GM12878 (cell line): ENCODE data around the gene NCKAP5.

Experiments
- CHD2 ChIP-seq: IDR thresholded peaks from 2 replicates; pipeline ENCODE4 v1.6.1; 2011; ENCODE audit warnings: low read depth, low read length, improper control_type of control experiment, borderline replicate concordance
- EED ChIP-seq: sonication (generic); IDR thresholded peaks from 2 replicates; pipeline ENCODE4 v1.6.1; 2016; ENCODE audit warnings: antibody characterized with exemption, low read depth
- EGR1 ChIP-seq, 2 experiments: IDR thresholded peaks; 1 replicate in 1 of 2; 2 replicates in 1 of 2; pipeline ENCODE4 v1.6.1; 2011 to 2012; ENCODE audit warnings: low read depth in 2 of 2, low read length in 2 of 2, borderline replicate concordance in 1 of 2, mild to moderate bottlenecking in 1 of 2, moderate library complexity in 1 of 2
- EP300 ChIP-seq, 2 experiments: fragments of 150-350 bp in 1 of 2; IDR thresholded peaks; 2 replicates each; pipeline ENCODE4 v1.6.1; 2011 to 2012; ENCODE audit warnings: low read depth in 2 of 2, low read length in 2 of 2, borderline replicate concordance in 1 of 2, improper control_type of control experiment in 1 of 2, inconsistent platforms in 1 of 2; ENCODE audit not compliant: control insufficient read depth in 1 of 2
- ETV6 ChIP-seq, 2 experiments: fragments of 450-650 bp in 1 of 2; IDR thresholded peaks in 1 of 2; conservative IDR thresholded peaks in 1 of 2; 2 replicates each; pipeline ENCODE4 v1.6.1; 2014; ENCODE audit warnings: antibody characterized with exemption in 1 of 2, borderline replicate concordance in 1 of 2, low read depth in 1 of 2, mild to moderate bottlenecking in 1 of 2, moderate library complexity in 1 of 2
- RFX5 ChIP-seq: IDR thresholded peaks from 2 replicates; pipeline ENCODE4 v1.6.1; 2011; ENCODE audit warnings: low read depth, low read length, improper control_type of control experiment
- SIN3A ChIP-seq: IDR thresholded peaks from 2 replicates; pipeline ENCODE4 v1.6.1; 2012; ENCODE audit warnings: low read depth, low read length, improper control_type of control experiment
- SUPT20H ChIP-seq: IDR thresholded peaks from 2 replicates; pipeline ENCODE4 v1.6.1; 2011; ENCODE audit warnings: low read depth, mild to moderate bottlenecking, low read length, moderate library complexity, borderline replicate concordance; ENCODE audit not compliant: control insufficient read depth

DNA sequence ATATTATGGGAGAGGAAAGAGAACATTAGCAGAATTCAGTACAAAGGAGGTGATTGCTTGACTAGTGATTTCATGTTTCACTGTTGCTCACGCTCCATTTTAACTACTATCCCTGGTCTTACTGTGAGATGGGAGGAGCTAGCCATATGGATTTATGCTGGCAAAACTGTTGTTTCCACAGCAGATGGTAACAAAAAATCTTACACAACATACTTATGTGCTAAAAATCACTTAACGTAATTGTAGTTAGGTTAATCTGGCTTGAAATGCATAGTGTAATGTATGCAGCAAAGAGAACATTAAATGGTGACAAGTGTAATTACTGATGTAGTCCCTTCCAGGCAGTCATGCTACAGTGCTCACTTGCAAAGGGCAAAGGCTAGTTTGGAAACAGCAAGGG lies 742.7 kb downstream of the NCKAP5 start:
- TF ChIP-seq SIN3A = no peak
- TF ChIP-seq ETV6 (conservative IDR thresholded peaks at IDR 0.05 in 1 of 2, IDR thresholded peaks at IDR 0.05 in 1 of 2; ENCODE audit: borderline replicate concordance in 1 of 2, low read depth in 1 of 2) = no peak
- TF ChIP-seq CHD2 = no peak
- no peak for TF ChIP-seq SUPT20H
- no peak for TF ChIP-seq EED
- no peak for TF ChIP-seq EGR1 (IDR thresholded peaks at IDR 0.05; ENCODE audit: borderline replicate concordance in 1 of 2, low read depth in 2 of 2, low read length in 2 of 2)
- no peak for TF ChIP-seq RFX5
- TF ChIP-seq EP300 (IDR thresholded peaks at IDR 0.05; ENCODE audit: borderline replicate concordance in 1 of 2, control insufficient read depth in 1 of 2, low read depth in 2 of 2, low read length in 2 of 2) = no peak
